Type B pancreatic cell (in vitro differentiated cells): ENCODE data around the gene NSFL1C. TPM values are rescaled to one million over a fixed set of nuclear protein-coding genes. Genes with fewer than 3 reads are reported as not detected.

Source experiments
- DNase-seq: peaks from one replicate; pipeline ENCODE4 v3.0.0; 2021; ENCODE audit warnings: mixed read lengths; ENCODE audit not compliant: unreplicated experiment; ENCODE audit errors: extremely low spot score
- H3K27ac Mint-ChIP-seq: 2 replicates; pipeline ENCODE4 v1.8.0; 2021; ENCODE audit warnings: mild to moderate bottlenecking, mixed read lengths
- H3K27me3 Mint-ChIP-seq: 2 replicates; pipeline ENCODE4 v1.8.0; 2021; ENCODE audit warnings: mixed read lengths
- H3K36me3 Mint-ChIP-seq: 2 replicates; pipeline ENCODE4 v1.8.0; 2021; ENCODE audit warnings: mixed read lengths
- H3K4me1 Mint-ChIP-seq: one replicate; pipeline ENCODE4 v1.8.0; 2021; ENCODE audit warnings: mixed read lengths; ENCODE audit not compliant: unreplicated experiment
- H3K4me3 Mint-ChIP-seq: 2 replicates; pipeline ENCODE4 v1.8.0; 2021; ENCODE audit warnings: mild to moderate bottlenecking, mixed read lengths
- H3K9me3 Mint-ChIP-seq: 2 replicates; pipeline ENCODE4 v1.8.0; 2021; ENCODE audit warnings: mixed read lengths
- total RNA-seq: library from RNA; stranded (reverse); gene quantifications from 2 replicates; pipeline ENCODE4 v1.2.1, GENCODE V29; 2021; ENCODE audit warnings: low replicate concordance
- TF ChIP-seq, protein P1 (sequence below): fragments of 200-600 bp; sonication (generic); conservative IDR thresholded peaks from 2 replicates; pipeline ENCODE4 v1.5.0; 2021; ENCODE audit warnings: antibody characterized with exemption, mild to moderate bottlenecking

NSFL1C gene
- total RNA-seq, 1 donor from 2014 or later, result 81.0 TPM

- peaks cover 13% of the 10 kb centered on the region for H3K36me3 Mint-ChIP-seq
- peaks cover 4% of the 10 kb centered on the region for H3K4me1 Mint-ChIP-seq
- H3K27ac Mint-ChIP-seq, result no peak overlapping the region
- TF ChIP-seq, protein P1, sequence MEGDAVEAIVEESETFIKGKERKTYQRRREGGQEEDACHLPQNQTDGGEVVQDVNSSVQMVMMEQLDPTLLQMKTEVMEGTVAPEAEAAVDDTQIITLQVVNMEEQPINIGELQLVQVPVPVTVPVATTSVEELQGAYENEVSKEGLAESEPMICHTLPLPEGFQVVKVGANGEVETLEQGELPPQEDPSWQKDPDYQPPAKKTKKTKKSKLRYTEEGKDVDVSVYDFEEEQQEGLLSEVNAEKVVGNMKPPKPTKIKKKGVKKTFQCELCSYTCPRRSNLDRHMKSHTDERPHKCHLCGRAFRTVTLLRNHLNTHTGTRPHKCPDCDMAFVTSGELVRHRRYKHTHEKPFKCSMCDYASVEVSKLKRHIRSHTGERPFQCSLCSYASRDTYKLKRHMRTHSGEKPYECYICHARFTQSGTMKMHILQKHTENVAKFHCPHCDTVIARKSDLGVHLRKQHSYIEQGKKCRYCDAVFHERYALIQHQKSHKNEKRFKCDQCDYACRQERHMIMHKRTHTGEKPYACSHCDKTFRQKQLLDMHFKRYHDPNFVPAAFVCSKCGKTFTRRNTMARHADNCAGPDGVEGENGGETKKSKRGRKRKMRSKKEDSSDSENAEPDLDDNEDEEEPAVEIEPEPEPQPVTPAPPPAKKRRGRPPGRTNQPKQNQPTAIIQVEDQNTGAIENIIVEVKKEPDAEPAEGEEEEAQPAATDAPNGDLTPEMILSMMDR, result no peak
- no peaks in the 10 kb centered on the region for H3K9me3 Mint-ChIP-seq
- DNase-seq, result no peak
- no peaks in the 10 kb centered on the region for H3K27me3 Mint-ChIP-seq
- no peak overlapping the region for H3K4me3 Mint-ChIP-seq
Measured at GRCh38 chr20:1440024-1440423, 26.6 kb downstream of the NSFL1C start.

DNA sequence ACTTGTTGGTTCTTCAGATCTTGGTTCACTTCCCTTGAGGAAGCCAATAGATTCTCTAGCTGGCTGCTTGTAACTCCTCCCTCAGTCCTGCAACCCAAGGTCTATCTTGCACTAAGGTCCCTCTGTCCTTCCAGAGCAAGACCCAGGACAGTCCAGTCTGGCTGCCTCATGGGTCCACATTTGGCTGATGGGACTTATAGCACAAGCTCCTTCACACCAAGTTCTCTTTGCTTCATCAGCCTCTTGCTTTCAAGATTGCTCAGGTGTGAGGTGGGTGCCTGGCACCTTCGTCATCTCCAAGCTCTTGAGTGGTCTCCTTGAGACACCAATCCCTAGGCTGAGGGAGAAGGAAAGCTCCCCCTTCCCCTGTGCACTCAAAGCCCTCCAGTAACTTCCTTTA lies 28.3 kb downstream of the NSFL1C start:
- peaks cover 13% of the 10 kb centered on the region for H3K36me3 Mint-ChIP-seq
- H3K9me3 Mint-ChIP-seq, result no peaks in the 10 kb centered on the region
- H3K4me3 Mint-ChIP-seq, result no peak overlapping the region
- H3K27ac Mint-ChIP-seq, result no peak overlapping the region
- no peaks in the 10 kb centered on the region for H3K27me3 Mint-ChIP-seq
- no peak for DNase-seq
- H3K4me1 Mint-ChIP-seq, result peaks cover 4% of the 10 kb centered on the region
- TF ChIP-seq, protein P1, result no peak

DNA sequence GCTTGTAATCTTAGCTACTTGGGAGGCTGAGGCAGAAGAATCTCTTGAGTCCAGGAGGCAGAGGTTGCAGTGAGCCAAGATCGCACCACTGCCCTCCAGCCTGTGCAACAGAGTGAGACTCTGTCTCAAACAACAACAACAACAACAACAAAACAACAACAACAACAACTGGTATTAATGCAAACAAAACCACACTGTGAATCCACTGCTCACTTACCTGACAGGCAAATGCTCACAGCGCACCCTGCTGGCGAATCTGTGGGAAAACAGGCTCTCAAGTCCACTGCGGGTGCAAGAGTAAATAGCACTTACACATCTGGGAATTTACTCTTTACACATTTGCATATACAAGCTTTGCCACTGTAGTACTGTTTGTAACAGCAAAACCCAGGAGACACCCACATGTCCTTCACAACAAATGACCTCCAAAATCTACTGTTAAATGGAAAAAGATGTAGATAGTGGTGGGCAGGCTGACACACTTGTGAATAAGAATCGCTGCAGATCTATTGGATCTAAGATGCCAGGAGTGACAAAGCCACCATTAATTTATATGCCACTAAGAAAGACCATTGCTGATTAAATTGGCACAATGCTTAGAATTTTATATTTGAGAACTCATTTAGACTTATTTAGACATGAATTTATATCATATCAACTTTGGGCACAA lies 29.3 kb downstream of the NSFL1C start:
- Mint-ChIP-seq H3K27ac (no peak overlapping the region), H3K36me3 (peaks cover 13% of the 10 kb centered on the region), H3K27me3 (no peaks in the 10 kb centered on the region), H3K4me1 (peaks cover 4% of the 10 kb centered on the region), H3K4me3 (no peak overlapping the region), H3K9me3 (no peaks in the 10 kb centered on the region)
- peak; percentile 77 for DNase-seq
- TF ChIP-seq, protein P1, result peak; percentile 91

DNA sequence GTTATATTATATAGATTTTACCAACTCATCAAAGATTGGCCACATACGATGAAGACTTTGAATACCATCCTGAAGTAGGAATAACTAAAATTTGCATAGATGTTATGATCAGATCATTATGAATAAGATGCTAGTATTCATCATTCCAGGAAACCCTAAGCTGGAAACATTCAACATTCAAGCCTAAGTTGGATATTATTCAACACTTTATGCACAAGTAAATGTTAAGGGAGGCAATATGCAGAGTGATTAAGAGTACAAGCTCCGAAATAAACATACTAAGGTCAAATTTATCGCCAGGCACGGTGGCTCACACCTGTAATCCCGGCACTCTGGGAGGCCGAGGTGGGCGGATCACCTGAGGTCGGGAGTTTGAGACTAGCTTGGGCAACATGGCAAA lies 30.4 kb downstream of the NSFL1C start:
- Mint-ChIP-seq H3K27me3 (peaks cover 6% of the 10 kb centered on the region), H3K36me3 (peaks cover 4% of the 10 kb centered on the region), H3K9me3 (no peaks in the 10 kb centered on the region), H3K4me3 (no peak overlapping the region), H3K27ac (no peak overlapping the region), H3K4me1 (peaks cover 4% of the 10 kb centered on the region)
- DNase-seq, result no peak
- TF ChIP-seq, protein P1, result no peak

DNA sequence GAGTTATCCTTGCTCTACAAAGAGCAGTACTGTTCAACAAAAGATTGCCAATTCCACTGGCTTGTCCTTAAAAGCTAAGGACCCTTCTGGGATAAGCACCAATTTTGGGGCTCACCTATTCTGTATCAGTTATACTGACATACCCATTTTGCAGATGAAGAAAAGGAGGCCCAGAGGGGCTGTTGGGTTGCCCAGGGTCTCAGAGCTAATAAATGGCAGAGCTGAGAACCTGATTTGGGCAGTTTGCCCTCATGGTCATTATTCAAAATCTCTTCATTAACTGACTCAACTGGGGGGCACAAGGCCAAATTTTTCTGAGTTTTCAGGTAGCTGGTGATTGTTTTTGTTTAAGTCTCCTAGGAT lies 31.3 kb downstream of the NSFL1C start:
- Mint-ChIP-seq H3K4me3 (no peak overlapping the region), H3K36me3 (peaks cover 4% of the 10 kb centered on the region), H3K27ac (no peak overlapping the region), H3K27me3 (peaks cover 9% of the 10 kb centered on the region), H3K9me3 (no peaks in the 10 kb centered on the region), H3K4me1 (peaks cover 4% of the 10 kb centered on the region)
- TF ChIP-seq, protein P1, result no peak
- no peak for DNase-seq
